A549 (cell line): Measurements from ENCODE around the gene STAT5A.
A peak's percentile ranks its signal among the peaks of the same experiment; 100 is the strongest.

Experiments used
- CEBPB ChIP-seq, 2 experiments: fragments of >200 bp in 1 of 2; sonication (Bioruptor Twin) in 1 of 2; formaldehyde crosslinking in 1 of 2; IDR thresholded peaks; 2 replicates each; pipeline ENCODE4 v1.6.1; 2012 to 2016
- CTCF ChIP-seq: fragments of >200 bp; sonication (Bioruptor Twin); formaldehyde crosslinking; IDR thresholded peaks from 3 replicates; pipeline ENCODE4 v1.5.1; 2016
- MAFK ChIP-seq: fragments of 450-650 bp; IDR thresholded peaks from 2 replicates; pipeline ENCODE4 v1.6.1; 2014; ENCODE audit not compliant: partially characterized antibody
- MAX ChIP-seq: IDR thresholded peaks from 2 replicates; pipeline ENCODE4 v1.6.1; 2012
- POLR2A ChIP-seq: IDR thresholded peaks from 2 replicates; pipeline ENCODE4 v1.6.1; 2012; ENCODE audit warnings: mild to moderate bottlenecking, low read length
- RFX5 ChIP-seq: fragments of 450-650 bp; IDR thresholded peaks from 2 replicates; pipeline ENCODE4 v1.7.1; 2014; ENCODE audit warnings: antibody characterized with exemption, mild to moderate bottlenecking, moderate library complexity
- SREBF2 ChIP-seq: fragments of 450-650 bp; IDR thresholded peaks from 2 replicates; pipeline ENCODE4 v1.6.1; 2014; ENCODE audit warnings: mild to moderate bottlenecking, moderate library complexity
- ZC3H11A ChIP-seq: fragments of 450-650 bp; IDR thresholded peaks from 2 replicates; pipeline ENCODE4 v1.6.1; 2014; ENCODE audit warnings: antibody characterized with exemption, mild to moderate bottlenecking

DNA sequence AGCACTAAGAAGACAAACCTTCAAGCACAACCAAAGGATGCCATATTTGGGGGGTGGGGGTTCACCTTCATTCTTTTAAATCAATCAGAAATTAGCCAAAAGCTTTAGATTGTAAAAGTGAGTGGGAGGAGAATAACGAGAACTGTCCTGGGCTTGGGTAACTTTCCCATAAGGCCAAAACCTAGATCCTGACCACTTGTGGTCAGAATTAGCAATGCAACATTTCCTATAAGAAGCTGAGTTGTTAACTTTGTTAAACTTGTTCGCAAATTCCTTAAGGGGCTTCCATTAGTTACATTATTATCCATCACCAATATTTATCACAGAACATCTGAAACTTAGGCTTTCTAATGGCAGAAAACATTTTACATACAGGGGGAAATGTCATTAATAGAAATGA, 37.2 kb upstream of the STAT5A start:
- TF ChIP-seq MAFK (no peak), CTCF (peak; percentile 46), POLR2A (no peak), MAX (no peak), ZC3H11A (no peak), CEBPB (IDR thresholded peaks at IDR 0.05) (no peak), RFX5 (no peak), SREBF2 (no peak)
